CD4-positive, alpha-beta T cell (primary cell): ENCODE data around the gene VRK1. TPM values are rescaled to one million over a fixed set of nuclear protein-coding genes. Genes with fewer than 3 reads are reported as not detected.

Source experiments
- ATAC-seq: fragments of 200-7000 bp; cut with Tn5 transposase; one replicate; pipeline ENCODE4 v1.10.0; 2022; ENCODE audit warnings: mild to moderate bottlenecking; ENCODE audit not compliant: poor library complexity
- CTCF ChIA-PET: fragments of 350-600 bp; sonication (Branson Sonifier 250); formaldehyde crosslinking; loops from one replicate; lab custom pipeline; 2021; ENCODE audit warnings: antibody characterized with exemption, inconsistent platforms; lab: Charles Lee
- POLR2A ChIA-PET: fragments of 350-600 bp; sonication (Branson Sonifier 250); formaldehyde crosslinking; loops from one replicate; lab custom pipeline; 2021; ENCODE audit warnings: antibody characterized with exemption, inconsistent platforms; lab: Charles Lee
- DNase-seq, 14 experiments: peaks; one replicate each; pipeline ENCODE4 v3.0.0-alpha.2; 2013 to 2020; ENCODE audit warnings: mixed read lengths in 2 of 14
- H3K27ac ChIP-seq, 2 donors: one replicate each; pipeline versions ENCODE4 v1.5.1 to v1.7.0; 2013; ENCODE audit warnings: low read length in 2 of 2, low read depth in 1 of 2, mild to moderate bottlenecking in 1 of 2
- H3K27me3 ChIP-seq, 2 experiments: 1 replicate in 1 of 2; 2 replicates in 1 of 2; pipeline versions ENCODE4 v1.6.1 to v1.7.0; 2013; ENCODE audit warnings: low read length in 2 of 2, control low read depth in 1 of 2, mild to moderate bottlenecking in 1 of 2, moderate library complexity in 1 of 2; ENCODE audit not compliant: insufficient read depth in 2 of 2, control insufficient read depth in 1 of 2
- H3K36me3 ChIP-seq: one replicate; pipeline ENCODE4 v1.6.1; 2013; ENCODE audit warnings: low read length, control low read depth; ENCODE audit not compliant: insufficient read depth
- H3K4me1 ChIP-seq: one replicate; pipeline ENCODE4 v1.6.1; 2013; ENCODE audit warnings: low read length, control low read depth; ENCODE audit not compliant: insufficient read depth
- H3K4me3 ChIP-seq: one replicate; pipeline ENCODE4 v1.5.1; 2013; ENCODE audit warnings: mild to moderate bottlenecking, low read length, moderate library complexity
- H3K9me3 ChIP-seq, 2 experiments: 1 replicate in 1 of 2; 2 replicates in 1 of 2; pipeline versions ENCODE4 v1.6.1 to v1.7.0; 2013; ENCODE audit warnings: low read length in 2 of 2, mild to moderate bottlenecking in 2 of 2, control low read depth in 1 of 2, moderate library complexity in 1 of 2; ENCODE audit not compliant: control insufficient read depth in 1 of 2, insufficient read depth in 1 of 2
- H3K27ac Mint-ChIP-seq: one replicate; pipeline ENCODE4 v1.8.0; 2020; ENCODE audit warnings: mixed read lengths
- H3K27me3 Mint-ChIP-seq: one replicate; pipeline ENCODE4 v1.8.0; 2021; ENCODE audit warnings: mixed read lengths
- H3K36me3 Mint-ChIP-seq: one replicate; pipeline ENCODE4 v1.8.0; 2021; ENCODE audit warnings: low read depth, mixed read lengths
- H3K4me1 Mint-ChIP-seq: one replicate; pipeline ENCODE4 v1.8.0; 2021; ENCODE audit warnings: low read depth, mixed read lengths
- H3K4me3 Mint-ChIP-seq: one replicate; pipeline ENCODE4 v1.8.0; 2020; ENCODE audit warnings: mild to moderate bottlenecking, mixed read lengths
- H3K9me3 Mint-ChIP-seq: one replicate; pipeline ENCODE4 v1.8.0; 2020; ENCODE audit warnings: mixed read lengths
- CTCF ChIP-seq: fragments of 200-600 bp; IDR thresholded peaks from one replicate; pipeline ENCODE4 v1.8.0; 2022; ENCODE audit warnings: antibody characterized with exemption, mild to moderate bottlenecking
- intact Hi-C, 2 experiments: fragments of 100-400 bp; cut with DNase I in 1 of 2; cut with micrococcal nuclease in 1 of 2; formaldehyde crosslinking; loops; one replicate each; pipeline versions ENCODE4 v1.15.1 to v1.9.0; 2023 to 2025; cut with DNase I, micrococcal nuclease
- total RNA-seq, 174 experiments: library from RNA in 2 of 174; stranded (reverse) in 2 of 174; gene quantifications; one replicate each; pipeline ENCODE4 v1.2.3 and lab custom pipeline; 2021 to 2026

Gene VRK1
- total RNA-seq, 2 experiments from 2014 or later: 36.7 to 41.0 TPM

DNA sequence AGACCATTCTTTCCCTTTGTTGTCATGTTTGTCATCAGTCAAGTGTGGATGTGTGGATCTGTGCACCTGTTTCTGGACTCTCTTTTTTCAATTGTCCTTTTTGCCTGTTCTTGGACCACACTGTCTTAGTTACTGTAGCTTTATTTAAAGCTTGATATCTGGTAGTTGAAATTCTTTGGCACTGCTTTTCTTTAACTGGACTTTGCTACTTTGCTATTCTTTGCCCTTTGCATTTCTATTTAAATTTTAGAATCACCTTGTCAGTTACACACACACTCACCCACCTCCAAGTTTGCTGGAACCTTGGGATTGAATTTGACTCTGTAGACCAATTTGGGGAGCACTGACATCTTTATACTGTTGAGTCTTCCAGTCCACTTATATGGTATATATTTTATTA is 61.5 kb downstream of the VRK1 start:
- Mint-ChIP-seq H3K27ac (no peak overlapping the region), H3K4me3 (no peak overlapping the region), H3K4me1 (no peaks in the 10 kb centered on the region), H3K36me3 (peaks cover 66% of the 10 kb centered on the region), H3K27me3 (no peaks in the 10 kb centered on the region), H3K9me3 (no peaks in the 10 kb centered on the region)
- ChIA-PET POLR2A (no interaction called here), CTCF (no interaction called here)
- no peaks in the 10 kb centered on the region for H3K9me3 ChIP-seq
- H3K4me3 ChIP-seq: no peak overlapping the region
- H3K27ac ChIP-seq: no peak overlapping the region
- peaks cover 23% of the 10 kb centered on the region for H3K36me3 ChIP-seq
- no peaks in the 10 kb centered on the region for H3K4me1 ChIP-seq
- TF ChIP-seq CTCF: no peak
- no peaks in the 10 kb centered on the region for H3K27me3 ChIP-seq
- DNase-seq (no peak), ATAC-seq (no peak)
- intact Hi-C loops: no loop called here

GRCh38 chr14:96861568-96862310 is 64.6 kb downstream of the VRK1 start:
- Histone ChIP-seq H3K36me3 (peaks cover 17% of the 10 kb centered on the region), H3K9me3 (no peaks in the 10 kb centered on the region), H3K4me3 (no peak overlapping the region), H3K27ac (no peak overlapping the region), H3K27me3 (no peaks in the 10 kb centered on the region), H3K4me1 (no peaks in the 10 kb centered on the region)
- intact Hi-C loops: no loop called here
- H3K27me3 Mint-ChIP-seq: no peaks in the 10 kb centered on the region
- CTCF ChIA-PET: interaction anchor here (1.3 kb wide), 1 partner anchor 14 kb away, joined by 4 read pairs; no protein-coding TSS in a partner anchor
- TF ChIP-seq CTCF: no peak
- POLR2A ChIA-PET: no interaction called here
- no peaks in the 10 kb centered on the region for H3K9me3 Mint-ChIP-seq
- DNase-seq: no peak
- ATAC-seq: no peak
- no peaks in the 10 kb centered on the region for H3K4me1 Mint-ChIP-seq
- H3K4me3 Mint-ChIP-seq: no peak overlapping the region
- peaks cover 74% of the 10 kb centered on the region for H3K36me3 Mint-ChIP-seq
- H3K27ac Mint-ChIP-seq: no peak overlapping the region

DNA sequence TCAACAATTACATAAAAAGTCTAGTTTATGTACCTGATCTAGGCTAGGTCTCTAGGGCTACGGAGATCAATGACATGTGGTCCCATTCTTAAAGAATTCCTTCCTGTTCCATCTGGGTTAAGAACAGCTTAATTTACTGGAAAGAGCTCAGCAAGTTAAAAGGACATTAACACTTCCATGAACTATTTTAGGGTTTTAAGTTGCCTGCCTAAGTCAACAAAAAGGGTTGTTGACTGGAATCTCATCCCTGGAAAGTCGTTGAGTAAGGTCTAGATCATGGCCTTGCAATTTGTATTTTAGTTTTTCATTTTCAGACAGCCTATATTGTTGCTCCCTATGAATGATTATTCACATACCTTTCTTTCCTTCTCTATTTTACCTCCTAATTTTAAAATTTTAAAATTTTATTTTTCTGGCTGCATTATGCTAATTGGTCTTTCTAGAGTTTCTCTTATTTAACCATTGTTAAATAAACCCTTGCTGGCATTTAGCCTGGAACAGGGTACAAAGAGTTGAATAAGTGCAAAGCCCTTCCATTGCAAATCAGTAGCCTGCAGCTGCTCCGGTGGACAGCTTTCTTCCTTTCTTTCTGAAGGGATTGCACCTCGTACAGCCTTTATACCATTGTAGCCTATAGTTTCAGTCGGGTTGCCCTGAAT is 66.3 kb downstream of the VRK1 start:
- H3K36me3 Mint-ChIP-seq: peaks cover 57% of the 10 kb centered on the region

More for the DNA sequence above, 66.3 kb downstream of the VRK1 start:
- Histone ChIP-seq H3K27me3 (no peaks in the 10 kb centered on the region), H3K27ac (no peak overlapping the region), H3K9me3 (no peaks in the 10 kb centered on the region), H3K36me3 (peaks cover 6% of the 10 kb centered on the region), H3K4me1 (no peaks in the 10 kb centered on the region), H3K4me3 (no peak overlapping the region)
- TF ChIP-seq CTCF: no peak
- Mint-ChIP-seq H3K27me3 (no peaks in the 10 kb centered on the region), H3K4me1 (no peaks in the 10 kb centered on the region), H3K9me3 (no peaks in the 10 kb centered on the region), H3K27ac (no peak overlapping the region), H3K4me3 (no peak overlapping the region)
- DNase-seq (no peak), ATAC-seq (no peak)
- ChIA-PET POLR2A (no interaction called here), CTCF (no interaction called here)
- intact Hi-C loops: no loop called here
